HUES6 (cell line): ENCODE results near the gene PLA2G2C.

Source experiments
- H3K27ac ChIP-seq: 2 replicates; pipeline ENCODE4 v1.7.0; 2013; ENCODE audit warnings: low read depth, mild to moderate bottlenecking, low read length, inconsistent platforms
- H3K27me3 ChIP-seq: 2 replicates; pipeline ENCODE4 v1.6.1; 2013; ENCODE audit warnings: low read length; ENCODE audit not compliant: control insufficient read depth, insufficient read depth
- H3K36me3 ChIP-seq: 2 replicates; pipeline ENCODE4 v1.6.1; 2013; ENCODE audit warnings: low read length; ENCODE audit not compliant: control insufficient read depth, insufficient read depth
- H3K4me1 ChIP-seq: 2 replicates; pipeline ENCODE4 v1.6.1; 2013; ENCODE audit warnings: low read length; ENCODE audit not compliant: control insufficient read depth, insufficient read depth
- H3K4me3 ChIP-seq: 2 replicates; pipeline ENCODE4 v1.5.1; 2013; ENCODE audit warnings: low read depth, low read length
- H3K9ac ChIP-seq: one replicate; pipeline ENCODE4 v1.6.1; 2013; ENCODE audit warnings: mild to moderate bottlenecking, low read length
- H3K9me3 ChIP-seq: 2 replicates; pipeline ENCODE4 v1.6.1; 2013; ENCODE audit warnings: low read depth, low read length; ENCODE audit not compliant: control insufficient read depth, insufficient read depth

The PLA2G2C gene

GRCh38 chr1:20169932-20170331 lies 16.4 kb downstream of the PLA2G2C start:
- no peak overlapping the region for H3K27ac ChIP-seq
- H3K27me3 ChIP-seq: no peaks in the 10 kb centered on the region
- H3K36me3 ChIP-seq: no peaks in the 10 kb centered on the region
- no peak overlapping the region for H3K9ac ChIP-seq
- H3K9me3 ChIP-seq: peaks cover 4% of the 10 kb centered on the region; the same call in 1 of the 2 replicates
- no peak overlapping the region for H3K4me3 ChIP-seq
- peaks cover 10% of the 10 kb centered on the region for H3K4me1 ChIP-seq

GRCh38 chr1:20168564-20169491 lies 17.5 kb downstream of the PLA2G2C start:
- no peak overlapping the region for H3K9ac ChIP-seq
- no peak overlapping the region for H3K27ac ChIP-seq
- no peak overlapping the region for H3K4me3 ChIP-seq
- peaks cover 10% of the 10 kb centered on the region for H3K4me1 ChIP-seq
- H3K9me3 ChIP-seq: peaks cover 10% of the 10 kb centered on the region; the same call in 1 of the 2 replicates
- no peaks in the 10 kb centered on the region for H3K36me3 ChIP-seq
- no peaks in the 10 kb centered on the region for H3K27me3 ChIP-seq

- no peak overlapping the region for H3K4me3 ChIP-seq
- H3K9ac ChIP-seq: no peak overlapping the region
- peaks cover 14% of the 10 kb centered on the region for H3K9me3 ChIP-seq
These were observed 19.2 kb downstream of the PLA2G2C start for GRCh38 chr1:20167126-20167525.

GRCh38 chr1:20166051-20166450 lies 20.3 kb downstream of the PLA2G2C start:
- Histone ChIP-seq H3K27ac (no peak overlapping the region), H3K9ac (no peak overlapping the region), H3K4me3 (no peak overlapping the region), H3K36me3 (no peaks in the 10 kb centered on the region), H3K27me3 (no peaks in the 10 kb centered on the region), H3K4me1 (peaks cover 10% of the 10 kb centered on the region), H3K9me3 (peaks cover 22% of the 10 kb centered on the region)

More at GRCh38 chr1:20167126-20167525, 19.2 kb downstream of the PLA2G2C start:
- Histone ChIP-seq H3K27me3 (no peaks in the 10 kb centered on the region), H3K36me3 (no peaks in the 10 kb centered on the region), H3K4me1 (peaks cover 10% of the 10 kb centered on the region), H3K27ac (no peak overlapping the region)

GRCh38 chr1:20165522-20165951 lies 20.8 kb downstream of the PLA2G2C start:
- Histone ChIP-seq H3K36me3 (no peaks in the 10 kb centered on the region), H3K27me3 (no peaks in the 10 kb centered on the region), H3K27ac (no peak overlapping the region), H3K4me3 (no peak overlapping the region), H3K4me1 (peaks cover 10% of the 10 kb centered on the region), H3K9me3 (peaks cover 27% of the 10 kb centered on the region), H3K9ac (no peak overlapping the region)

- no peak overlapping the region for H3K9ac ChIP-seq
- no peaks in the 10 kb centered on the region for H3K36me3 ChIP-seq
- H3K9me3 ChIP-seq: peaks cover 35% of the 10 kb centered on the region
- H3K4me1 ChIP-seq: peaks cover 10% of the 10 kb centered on the region
- no peak overlapping the region for H3K27ac ChIP-seq
- H3K4me3 ChIP-seq: no peak overlapping the region
- no peaks in the 10 kb centered on the region for H3K27me3 ChIP-seq
These were observed 21.6 kb downstream of the PLA2G2C start for GRCh38 chr1:20164694-20165202.

GRCh38 chr1:20160034-20160433 lies 26.3 kb downstream of the PLA2G2C start:
- H3K27ac ChIP-seq: no peak overlapping the region
- H3K4me3 ChIP-seq: no peak overlapping the region
- no peaks in the 10 kb centered on the region for H3K27me3 ChIP-seq
- no peaks in the 10 kb centered on the region for H3K36me3 ChIP-seq
- H3K9ac ChIP-seq: no peak overlapping the region
- peaks cover 49% of the 10 kb centered on the region for H3K9me3 ChIP-seq
- no peaks in the 10 kb centered on the region for H3K4me1 ChIP-seq

- H3K9ac ChIP-seq: no peak overlapping the region
These were observed 27.8 kb downstream of the PLA2G2C start for GRCh38 chr1:20158358-20159070.

GRCh38 chr1:20154301-20154831 lies 32.0 kb downstream of the PLA2G2C start:
- H3K27ac ChIP-seq: no peak overlapping the region
- peaks cover 13% of the 10 kb centered on the region for H3K9me3 ChIP-seq
- H3K4me1 ChIP-seq: peaks cover 17% of the 10 kb centered on the region
- no peaks in the 10 kb centered on the region for H3K36me3 ChIP-seq
- no peak overlapping the region for H3K4me3 ChIP-seq
- H3K9ac ChIP-seq: no peak overlapping the region
- no peaks in the 10 kb centered on the region for H3K27me3 ChIP-seq

More at GRCh38 chr1:20158358-20159070, 27.8 kb downstream of the PLA2G2C start:
- Histone ChIP-seq H3K27me3 (no peaks in the 10 kb centered on the region), H3K27ac (no peak overlapping the region), H3K4me3 (no peak overlapping the region), H3K36me3 (no peaks in the 10 kb centered on the region), H3K9me3 (peaks cover 41% of the 10 kb centered on the region), H3K4me1 (peaks cover 4% of the 10 kb centered on the region)

- H3K27ac ChIP-seq: no peak overlapping the region
- peaks cover 19% of the 10 kb centered on the region for H3K4me1 ChIP-seq
- no peaks in the 10 kb centered on the region for H3K36me3 ChIP-seq
- H3K9ac ChIP-seq: no peak overlapping the region
- no peak overlapping the region for H3K4me3 ChIP-seq
- 0 out of 2 replicates have a peak, but pooled peaks cover 4% of the 10 kb centered on the region for H3K9me3 ChIP-seq
- no peaks in the 10 kb centered on the region for H3K27me3 ChIP-seq
These were observed 33.3 kb downstream of the PLA2G2C start for GRCh38 chr1:20153000-20153418.
